K562 (cell line): ENCODE results near the gene FGFRL1.

Experiments used
- CHD2 ChIP-seq: IDR thresholded peaks from 2 replicates; pipeline ENCODE4 v1.6.1; 2011; ENCODE audit warnings: low read depth, low read length
- CTCF ChIP-seq, 3 experiments: IDR thresholded peaks in 2 of 3; conservative IDR thresholded peaks in 1 of 3; 2 replicates each; pipeline ENCODE4 v1.5.1; 2011 to 2012; ENCODE audit warnings: low read length in 3 of 3, mild to moderate bottlenecking in 3 of 3, control low read depth in 2 of 3, improper control_type of control experiment in 1 of 3, inconsistent platforms in 1 of 3, low read depth in 1 of 3, mixed read lengths in 1 of 3, moderate library complexity in 1 of 3; ENCODE audit not compliant: insufficient read depth in 2 of 3
- DPF2 ChIP-seq: fragments of 450-650 bp; IDR thresholded peaks from 2 replicates; pipeline ENCODE4 v1.6.1; 2016
- EP300 ChIP-seq: IDR thresholded peaks from 2 replicates; pipeline ENCODE4 v1.6.1; 2012; ENCODE audit warnings: low read length, improper control_type of control experiment
- FOXA1 ChIP-seq: fragments of 450-650 bp; IDR thresholded peaks from 2 replicates; pipeline ENCODE4 v1.6.1; 2016; ENCODE audit warnings: mild to moderate bottlenecking, borderline replicate concordance
- HCFC1 ChIP-seq: IDR thresholded peaks from 2 replicates; pipeline ENCODE4 v1.6.1; 2012; ENCODE audit warnings: low read depth, low read length, improper control_type of control experiment
- JUND ChIP-seq, 2 experiments: IDR thresholded peaks; 2 replicates in 1 of 2; 3 replicates in 1 of 2; pipeline ENCODE4 v1.6.1; 2011; ENCODE audit warnings: borderline replicate concordance in 2 of 2, low read depth in 2 of 2, low read length in 2 of 2, improper control_type of control experiment in 1 of 2, missing biosample characterization in 1 of 2, missing genetic modification characterization in 1 of 2, missing genetic modification reagents in 1 of 2
- MAX ChIP-seq: sonication (generic); formaldehyde crosslinking; IDR thresholded peaks from 2 replicates; pipeline ENCODE4 v1.9.0; 2022; ENCODE audit warnings: mild to moderate bottlenecking, missing genetic modification reagents
- NBN ChIP-seq: fragments of 450-650 bp; IDR thresholded peaks from 2 replicates; pipeline ENCODE4 v1.6.1; 2016; ENCODE audit warnings: low read depth, mild to moderate bottlenecking
- NONO ChIP-seq, 2 experiments: fragments of 200-400 bp in 1 of 2; fragments of 450-650 bp in 1 of 2; formaldehyde crosslinking in 1 of 2; IDR thresholded peaks; 2 replicates each; pipeline ENCODE4 v1.6.1; 2017; ENCODE audit warnings: low read depth in 2 of 2, mild to moderate bottlenecking in 2 of 2, moderate library complexity in 2 of 2, low read length in 1 of 2
- POLR2AphosphoS5 ChIP-seq: IDR thresholded peaks from 2 replicates; pipeline ENCODE4 v1.6.1; 2011; ENCODE audit warnings: mild to moderate bottlenecking, low read depth, low read length, moderate library complexity; ENCODE audit not compliant: control insufficient read depth, insufficient read depth
- ZNF3 ChIP-seq: fragments of 250-450 bp; sonication (Bioruptor Pico); IDR thresholded peaks from 2 replicates; pipeline ENCODE4 v1.5.0; 2021; ENCODE audit warnings: mild to moderate bottlenecking, moderate library complexity
- ZNF512 ChIP-seq: IDR thresholded peaks from 2 replicates; pipeline ENCODE4 v1.6.1; 2016; ENCODE audit warnings: missing genetic modification characterization, missing compliant biosample characterization

GRCh38 chr4:963276-964225 lies 47.9 kb upstream of the FGFRL1 start:
- TF ChIP-seq ZNF512 (tag) (no peak), FOXA1 (no peak), JUND (IDR thresholded peaks at IDR 0.05; ENCODE audit: borderline replicate concordance, low read depth, low read length) (no peak), JUND (tag; IDR thresholded peaks at IDR 0.05; ENCODE audit: borderline replicate concordance, low read depth, low read length) (no peak), CHD2 (no peak), ZNF3 (CRISPR knock-in tag) (no peak), DPF2 (no peak), HCFC1 (no peak), CTCF (IDR thresholded peaks at IDR 0.05 in 2 of 3, conservative IDR thresholded peaks at IDR 0.05 in 1 of 3; ENCODE audit: insufficient read depth in 2 of 3, low read depth in 1 of 3, low read length in 3 of 3) (no peak), POLR2AphosphoS5 (no peak), NBN (no peak), EP300 (no peak), NONO (IDR thresholded peaks at IDR 0.05; ENCODE audit: low read depth in 2 of 2, low read length in 1 of 2) (no peak), MAX (CRISPR knock-in tag) (no peak)
